SW 1271 (cell line): ENCODE measurements around the gene TSC22D2.
A peak's percentile ranks its signal among the peaks of the same experiment; 100 is the strongest.

Experiments used
- DNase-seq, 2 experiments: peaks; one replicate each; lab custom pipeline; 2025; lab: John Stamatoyannopoulos, UW

The TSC22D2 gene

GRCh38 chr3:150385296-150386242 is 22.5 kb upstream of the TSC22D2 start:
- no peak for DNase-seq

GRCh38 chr3:150388498-150389418 is 19.3 kb upstream of the TSC22D2 start:
- no peak for DNase-seq

- DNase-seq: no peak
Measured at GRCh38 chr3:150390087-150390486, 18.0 kb upstream of the TSC22D2 start.

- DNase-seq: no peak
Measured at GRCh38 chr3:150391161-150391560, 16.9 kb upstream of the TSC22D2 start.

- DNase-seq: no peak
Measured at GRCh38 chr3:150393745-150394144, 14.4 kb upstream of the TSC22D2 start.

- no peak for DNase-seq
Measured at GRCh38 chr3:150394606-150395005, 13.5 kb upstream of the TSC22D2 start.

- DNase-seq: no peak
Measured at GRCh38 chr3:150396491-150396890, 11.6 kb upstream of the TSC22D2 start.

DNA sequence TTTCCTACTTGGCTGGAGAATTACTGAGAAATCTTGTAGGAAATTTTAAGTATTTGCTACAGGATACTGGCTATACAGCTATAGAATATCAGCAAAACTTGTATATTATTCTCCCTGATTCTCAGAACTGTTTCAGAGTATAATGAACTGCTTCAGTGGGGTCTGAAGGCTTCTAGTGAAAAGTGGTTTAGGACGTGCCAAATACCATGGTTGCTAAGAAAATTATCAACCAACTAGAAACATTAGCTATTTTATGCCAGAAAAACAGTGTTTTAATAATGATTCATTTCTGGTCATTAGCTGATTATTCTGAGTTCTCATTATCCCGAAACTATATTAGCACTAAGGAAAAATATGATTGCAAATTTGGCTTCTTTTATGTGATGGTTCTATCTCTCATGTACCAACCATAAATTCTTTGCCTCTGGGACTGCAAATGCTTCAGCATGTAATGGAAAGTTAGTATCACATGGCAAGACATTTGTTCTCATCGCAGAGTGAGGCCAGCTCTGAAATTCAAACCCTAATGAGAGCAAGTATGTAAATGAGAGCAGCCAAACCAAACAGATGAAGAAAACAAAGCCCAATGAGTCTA is 11.0 kb upstream of the TSC22D2 start:
- DNase-seq: no peak

GRCh38 chr3:150399060-150399459 is 9.0 kb upstream of the TSC22D2 start:
- DNase-seq: no peak

DNA sequence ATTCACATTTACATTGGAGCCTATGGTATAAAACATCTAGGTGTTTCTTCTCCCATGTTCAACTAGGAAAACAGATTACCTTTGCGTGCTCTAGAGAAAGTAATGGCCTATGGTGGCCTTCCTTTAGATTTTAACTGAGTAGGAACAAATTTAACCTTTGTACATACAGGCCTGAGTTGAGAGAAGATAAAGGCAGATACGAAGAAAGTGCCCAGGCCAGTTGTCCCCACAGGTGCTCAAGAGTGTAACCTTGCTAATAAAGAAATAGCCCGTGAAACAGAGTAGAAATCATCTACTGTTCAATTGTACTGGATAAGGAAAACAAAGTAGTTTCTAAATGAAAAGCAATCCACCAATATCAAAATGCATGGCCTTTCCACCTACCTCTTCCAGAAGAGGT is 6.8 kb upstream of the TSC22D2 start:
- DNase-seq: no peak

- no peak for DNase-seq
Measured at GRCh38 chr3:150402217-150402616, 5.9 kb upstream of the TSC22D2 start.

GRCh38 chr3:150404023-150404422 is 4.1 kb upstream of the TSC22D2 start:
- no peak for DNase-seq

DNA sequence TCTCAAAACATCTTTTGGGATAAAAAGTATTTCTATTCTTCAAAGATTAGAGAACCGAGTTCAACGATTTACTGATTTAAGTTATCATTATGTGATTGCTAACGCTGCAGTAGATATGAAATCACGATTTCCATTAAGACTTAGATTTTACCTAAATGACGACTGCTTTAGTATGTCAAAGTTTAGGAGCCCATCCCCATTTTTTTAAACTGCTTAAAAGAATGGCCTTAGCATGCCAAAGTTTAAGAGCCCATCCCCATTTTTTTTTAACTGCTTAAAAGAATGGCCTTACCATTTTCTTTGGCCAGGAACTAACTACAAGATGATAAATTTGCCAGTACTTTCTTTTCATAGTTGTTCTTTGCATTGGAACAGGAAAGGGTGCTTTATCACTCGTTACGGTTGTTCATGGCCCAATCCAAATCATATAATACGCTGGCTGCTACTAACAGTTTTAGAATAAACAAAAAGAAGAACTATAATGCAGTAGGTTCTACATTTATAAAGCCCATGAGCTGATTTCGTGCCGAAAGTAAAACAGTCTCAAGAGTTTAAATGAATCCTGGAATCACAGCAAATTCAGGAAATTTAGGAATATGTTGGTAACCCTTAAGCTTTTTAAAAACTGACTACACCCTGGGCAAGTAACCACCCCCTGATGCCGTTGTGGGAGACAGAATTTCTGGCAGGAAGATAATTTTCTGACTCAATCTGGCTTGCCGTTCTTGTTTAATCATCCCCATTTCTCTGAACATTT is 869 bp upstream of the TSC22D2 start:
- no peak for DNase-seq

DNA sequence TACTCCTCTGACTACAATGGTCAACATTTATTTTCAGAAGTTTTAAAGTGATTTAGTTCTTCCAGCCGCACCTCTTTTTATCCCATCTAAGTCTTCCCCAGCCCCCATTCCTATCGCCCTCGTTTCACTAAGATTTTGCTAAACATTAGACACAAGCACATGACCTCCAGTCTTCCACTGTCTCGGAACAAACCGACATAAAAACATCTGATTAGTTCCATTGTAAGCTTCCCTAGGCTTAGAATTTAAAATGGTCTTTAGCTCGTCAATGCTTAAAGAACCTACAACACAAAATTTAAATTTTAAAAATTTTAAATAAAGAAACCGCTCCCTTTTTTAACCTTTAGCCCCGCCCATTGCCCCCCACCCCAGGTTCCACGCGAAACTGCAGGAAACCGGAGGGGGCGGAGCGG is 284 bp upstream of the TSC22D2 start:
- DNase-seq: no peak

DNA sequence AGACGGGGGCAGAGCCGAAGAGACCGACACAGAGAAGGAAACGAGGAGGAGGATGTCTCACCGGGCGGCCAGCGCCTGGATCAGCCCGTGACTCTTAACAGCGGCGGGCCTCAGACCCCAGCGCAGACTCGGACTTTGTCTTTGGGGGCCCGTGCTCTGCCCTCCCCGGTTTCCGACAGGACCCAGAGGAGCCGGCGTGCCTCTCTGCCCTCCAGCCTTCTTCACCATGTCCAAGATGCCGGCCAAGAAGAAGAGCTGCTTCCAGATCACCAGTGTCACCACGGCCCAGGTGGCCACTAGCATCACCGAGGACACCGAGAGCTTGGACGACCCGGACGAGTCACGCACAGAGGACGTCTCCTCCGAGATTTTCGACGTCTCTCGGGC is 1.0 kb downstream of the TSC22D2 start:
- peak in 1 of 2 experiments; percentile 55 for DNase-seq

DNA sequence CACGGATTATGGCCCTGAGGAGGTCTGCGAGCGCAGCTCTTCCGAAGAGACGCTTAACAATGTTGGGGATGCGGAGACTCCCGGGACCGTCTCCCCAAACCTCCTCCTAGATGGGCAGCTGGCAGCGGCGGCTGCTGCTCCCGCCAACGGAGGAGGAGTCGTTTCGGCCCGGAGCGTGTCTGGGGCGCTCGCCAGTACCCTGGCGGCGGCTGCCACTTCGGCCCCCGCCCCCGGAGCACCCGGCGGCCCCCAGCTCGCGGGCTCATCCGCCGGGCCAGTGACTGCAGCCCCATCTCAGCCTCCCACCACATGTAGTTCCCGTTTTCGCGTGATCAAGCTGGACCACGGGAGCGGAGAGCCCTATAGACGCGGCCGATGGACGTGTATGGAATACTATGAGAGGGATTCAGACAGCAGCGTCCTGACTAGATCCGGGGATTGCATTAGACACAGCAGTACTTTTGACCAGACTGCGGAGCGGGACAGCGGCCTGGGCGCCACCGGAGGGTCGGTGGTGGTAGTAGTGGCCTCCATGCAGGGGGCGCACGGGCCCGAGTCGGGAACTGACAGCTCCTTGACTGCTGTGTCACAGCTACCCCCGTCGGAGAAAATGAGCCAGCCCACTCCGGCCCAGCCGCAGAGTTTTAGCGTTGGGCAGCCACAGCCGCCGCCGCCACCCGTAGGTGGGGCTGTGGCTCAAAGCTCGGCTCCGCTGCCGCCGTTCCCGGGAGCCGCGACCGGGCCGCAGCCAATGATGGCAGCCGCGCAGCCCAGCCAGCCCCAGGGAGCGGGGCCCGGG is 1.6 kb downstream of the TSC22D2 start:
- DNase-seq: peak in 1 of 2 experiments; percentile 43

DNA sequence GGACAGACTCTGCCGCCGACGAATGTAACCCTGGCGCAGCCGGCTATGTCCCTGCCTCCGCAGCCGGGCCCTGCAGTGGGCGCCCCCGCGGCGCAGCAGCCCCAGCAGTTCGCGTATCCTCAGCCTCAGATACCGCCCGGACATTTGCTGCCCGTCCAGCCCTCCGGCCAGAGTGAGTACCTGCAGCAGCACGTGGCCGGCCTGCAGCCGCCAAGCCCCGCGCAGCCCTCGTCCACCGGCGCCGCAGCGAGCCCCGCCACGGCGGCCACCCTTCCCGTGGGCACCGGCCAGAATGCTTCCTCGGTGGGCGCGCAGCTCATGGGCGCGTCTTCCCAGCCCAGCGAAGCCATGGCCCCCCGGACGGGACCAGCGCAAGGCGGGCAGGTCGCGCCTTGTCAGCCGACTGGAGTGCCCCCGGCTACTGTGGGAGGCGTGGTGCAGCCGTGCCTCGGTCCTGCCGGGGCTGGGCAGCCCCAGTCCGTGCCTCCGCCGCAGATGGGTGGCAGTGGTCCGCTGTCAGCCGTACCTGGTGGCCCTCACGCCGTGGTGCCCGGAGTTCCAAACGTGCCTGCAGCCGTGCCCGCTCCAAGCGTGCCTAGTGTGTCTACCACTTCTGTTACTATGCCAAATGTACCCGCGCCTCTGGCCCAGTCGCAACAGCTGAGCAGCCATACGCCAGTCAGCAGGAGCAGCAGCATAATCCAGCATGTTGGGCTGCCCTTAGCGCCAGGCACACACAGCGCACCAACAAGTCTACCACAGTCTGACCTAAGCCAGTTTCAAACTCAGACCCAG is 2.4 kb downstream of the TSC22D2 start:
- no peak for DNase-seq

GRCh38 chr3:150411106-150411460 is 3.0 kb downstream of the TSC22D2 start:
- peak in 1 of 2 experiments; percentile 24 for DNase-seq

DNA sequence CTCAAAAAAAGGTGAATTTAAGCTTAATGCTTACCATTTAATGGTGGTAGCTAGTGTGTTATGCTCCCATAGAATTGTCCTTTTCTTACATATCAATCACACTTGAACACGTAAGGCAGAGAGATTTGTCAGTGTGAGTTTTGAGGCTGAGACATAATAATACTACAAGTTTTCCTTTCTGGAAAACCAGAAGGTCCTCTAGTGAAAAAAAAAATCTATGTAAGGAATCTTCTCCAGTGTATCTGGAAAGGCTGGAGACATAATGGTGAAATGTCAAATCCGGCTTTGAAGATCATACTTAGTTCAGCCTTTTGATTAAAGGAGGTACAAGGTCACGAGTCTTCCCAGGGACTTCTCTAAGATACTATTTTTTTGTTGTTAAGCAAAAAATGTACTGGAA is 3.4 kb downstream of the TSC22D2 start:
- no peak for DNase-seq

DNA sequence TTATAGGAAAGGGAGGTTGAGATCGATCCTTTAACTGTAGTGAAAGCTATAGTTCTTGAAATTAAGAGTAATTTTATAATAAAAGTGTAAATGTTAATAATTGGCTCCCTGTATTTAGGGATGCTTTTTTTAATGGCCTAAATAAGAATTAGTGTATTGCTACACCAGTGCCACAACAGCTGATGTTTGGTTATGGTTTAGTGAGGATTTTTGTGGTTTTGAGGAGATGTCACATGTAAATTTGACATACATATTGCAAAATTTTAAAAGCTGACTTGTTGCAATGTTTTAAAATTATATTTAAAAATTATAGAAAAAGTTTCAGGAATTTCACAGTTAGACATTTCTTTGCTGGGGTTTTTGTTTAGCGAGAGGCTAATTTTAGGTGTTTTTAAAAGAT is 3.9 kb downstream of the TSC22D2 start:
- no peak for DNase-seq
